Neural cell (in vitro differentiated cells): ENCODE results near the gene PPFIA1. TPM values are rescaled to one million over a fixed set of nuclear protein-coding genes. Genes with fewer than 3 reads are reported as not detected.

ENCODE experiments used
- H2AFZ ChIP-seq: fragments of 200-600, 300-800 bp; sonication (generic), shearing (Covaris generic); 2 replicates; pipeline ENCODE4 v1.6.0; 2014; ENCODE audit warnings: low read depth, mild to moderate bottlenecking, antibody characterized with exemption, low read length, moderate library complexity
- H3F3A ChIP-seq: fragments of 200-600 bp; shearing (Covaris generic); 2 replicates; pipeline ENCODE4 v1.6.1; 2016; ENCODE audit warnings: mild to moderate bottlenecking, moderate library complexity, mixed read lengths, antibody characterized with exemption, low read length; ENCODE audit not compliant: insufficient read depth, poor library complexity, severe bottlenecking
- H3K27ac ChIP-seq: fragments of 200-600, 300-800 bp; sonication (generic), shearing (Covaris generic); 2 replicates; pipeline ENCODE4 v1.5.1; 2014; ENCODE audit warnings: mild to moderate bottlenecking, low read length, moderate library complexity
- H3K27me3 ChIP-seq: fragments of 300-800, 200-600 bp; sonication (generic), shearing (Covaris generic); 2 replicates; pipeline ENCODE4 v1.6.0; 2014; ENCODE audit warnings: mild to moderate bottlenecking, low read depth, low read length, moderate library complexity; ENCODE audit not compliant: insufficient read depth
- H3K36me3 ChIP-seq: fragments of 300-800, 200-600 bp; sonication (generic), shearing (Covaris generic); 2 replicates; pipeline ENCODE4 v1.5.1; 2014; ENCODE audit warnings: mild to moderate bottlenecking, antibody characterized with exemption, low read length, moderate library complexity; ENCODE audit not compliant: insufficient read depth
- H3K4me2 ChIP-seq: fragments of 300-800, 200-600 bp; sonication (generic), shearing (Covaris generic); 2 replicates; pipeline ENCODE4 v1.6.0; 2014; ENCODE audit warnings: mild to moderate bottlenecking, low read length
- H3K4me3 ChIP-seq: fragments of 300-800, 200-600 bp; sonication (generic), shearing (Covaris generic); 2 replicates; pipeline ENCODE4 v1.5.1; 2014; ENCODE audit warnings: mild to moderate bottlenecking, low read length, moderate library complexity
- H3K79me2 ChIP-seq: fragments of 200-600 bp; shearing (Covaris generic); replicated peaks from 2 replicates; pipeline ENCODE4 v1.6.0; 2014; ENCODE audit warnings: mild to moderate bottlenecking, low read length, moderate library complexity; ENCODE audit not compliant: insufficient read depth
- H3K9ac ChIP-seq: fragments of 300-800, 200-600 bp; sonication (generic), shearing (Covaris generic); 2 replicates; pipeline ENCODE4 v1.6.1; 2016; ENCODE audit warnings: mild to moderate bottlenecking, low read length, mixed read lengths
- H3K9me2 ChIP-seq: fragments of 200-600 bp; shearing (Covaris generic); 2 replicates; pipeline ENCODE4 v1.6.1; 2016; ENCODE audit warnings: mild to moderate bottlenecking, low read length, mixed read lengths; ENCODE audit not compliant: insufficient read depth
- H3K9me3 ChIP-seq: fragments of 200-600, 300-800 bp; sonication (generic), shearing (Covaris generic); 2 replicates; pipeline ENCODE4 v1.6.1; 2016; ENCODE audit warnings: mild to moderate bottlenecking, mixed run types, low read length, moderate library complexity, mixed read lengths
- H4K20me1 ChIP-seq: fragments of 200-600 bp; shearing (Covaris generic); 2 replicates; pipeline ENCODE4 v1.6.1; 2016; ENCODE audit warnings: mild to moderate bottlenecking, mixed run types; ENCODE audit not compliant: insufficient read depth
- EP300 ChIP-seq: fragments of 450-650 bp; conservative IDR thresholded peaks from 2 replicates; pipeline ENCODE4 v1.6.1; 2014; ENCODE audit warnings: antibody characterized with exemption, mild to moderate bottlenecking, moderate library complexity; ENCODE audit not compliant: poor library complexity, severe bottlenecking
- EZH2 ChIP-seq: fragments of 200-600, 300-800 bp; shearing (Covaris generic), sonication (generic); IDR thresholded peaks from 2 replicates; pipeline ENCODE4 v1.6.1; 2014; ENCODE audit warnings: antibody characterized with exemption, low read length, borderline replicate concordance, mild to moderate bottlenecking; ENCODE audit not compliant: insufficient read depth, poor library complexity, severe bottlenecking
- MXI1 ChIP-seq: fragments of 450-650 bp; conservative IDR thresholded peaks from 2 replicates; pipeline ENCODE4 v1.6.1; 2014; ENCODE audit warnings: antibody characterized with exemption, mild to moderate bottlenecking; ENCODE audit not compliant: poor library complexity, severe bottlenecking
- POLR2AphosphoS5 ChIP-seq: IDR thresholded peaks from 2 replicates; pipeline ENCODE4 v1.6.1; 2012
- RAD21 ChIP-seq: fragments of 450-650 bp; conservative IDR thresholded peaks from 2 replicates; pipeline ENCODE4 v1.6.1; 2014; ENCODE audit warnings: antibody characterized with exemption, mild to moderate bottlenecking, moderate library complexity
- REST ChIP-seq: IDR thresholded peaks from 2 replicates; pipeline ENCODE4 v1.6.1; 2012; ENCODE audit warnings: borderline replicate concordance
- SMC3 ChIP-seq: fragments of 450-650 bp; conservative IDR thresholded peaks from 2 replicates; pipeline ENCODE4 v1.6.1; 2014; ENCODE audit warnings: antibody characterized with exemption, mild to moderate bottlenecking, moderate library complexity; ENCODE audit not compliant: poor library complexity
- TAF1 ChIP-seq: IDR thresholded peaks from 2 replicates; pipeline ENCODE4 v1.6.1; 2012; ENCODE audit warnings: low read depth
- polyA plus RNA-seq: library from polyadenylated mRNA; depleted of rRNA; stranded (reverse); fragments of >200 nt; gene quantifications from 2 replicates; pipeline ENCODE4 v1.2.3, GENCODE V29; 2014
- TF ChIP-seq, protein P1 (sequence below): fragments of 450-650 bp; IDR thresholded peaks from 2 replicates; pipeline ENCODE4 v1.5.1; 2014; ENCODE audit warnings: antibody characterized with exemption, mild to moderate bottlenecking, moderate library complexity; ENCODE audit not compliant: poor library complexity, severe bottlenecking

Gene PPFIA1
- polyA plus RNA-seq, 1 donor from 2014 or later, result 48.9 TPM

DNA sequence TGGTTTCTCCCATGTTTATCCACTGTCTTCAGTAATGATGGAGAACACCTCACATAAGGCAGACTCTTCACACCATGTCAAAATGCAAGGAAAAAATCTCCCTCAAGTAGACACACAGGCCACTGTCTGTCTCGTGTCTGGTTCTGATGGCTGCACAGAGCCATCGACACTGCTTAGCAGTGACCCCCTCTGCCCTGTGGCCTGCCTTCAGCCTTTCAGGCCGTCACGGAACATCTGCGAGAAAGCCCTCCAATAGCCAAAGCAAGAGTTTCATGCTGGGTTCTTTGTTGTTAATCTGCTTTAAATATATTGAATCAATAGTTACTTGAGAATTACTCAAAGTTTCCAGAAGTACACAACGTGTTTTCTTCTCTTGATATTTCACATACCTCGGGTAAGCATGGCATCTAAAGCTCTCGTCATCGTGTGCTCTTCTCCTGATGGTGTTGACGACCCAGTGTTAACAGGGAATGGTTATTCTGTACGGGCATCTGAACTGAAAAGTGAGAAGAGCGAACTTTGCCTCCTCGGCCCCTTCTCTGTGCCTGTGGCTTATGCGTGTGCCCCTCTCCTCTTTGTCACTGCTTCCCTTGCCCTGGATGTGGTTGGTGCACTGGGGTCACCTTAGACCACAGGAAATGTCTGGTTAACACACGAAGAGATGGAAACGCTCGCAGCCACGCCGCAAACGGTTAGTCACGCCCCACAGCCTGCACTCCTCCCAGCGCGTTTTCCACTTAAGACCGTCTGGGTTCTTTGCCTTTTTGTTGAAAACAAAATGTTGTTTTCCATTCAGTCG is 94.5 kb downstream of the PPFIA1 start:
- Histone ChIP-seq H3F3A (no peaks in the 10 kb centered on the region), H3K4me2 (no peak overlapping the region), H3K4me3 (no peak overlapping the region), H3K79me2 (no peaks in the 10 kb centered on the region), H3K9me3 (no peaks in the 10 kb centered on the region), H3K27me3 (no peaks in the 10 kb centered on the region), H2AFZ (no peak overlapping the region), H3K27ac (no peak overlapping the region), H3K9ac (no peak overlapping the region), H3K36me3 (peaks cover 11% of the 10 kb centered on the region), H4K20me1 (no peaks in the 10 kb centered on the region), H3K9me2 (no peaks in the 10 kb centered on the region)
- TF ChIP-seq EP300 (no peak), EZH2 (no peak), POLR2AphosphoS5 (no peak), REST (no peak), TAF1 (no peak), RAD21 (no peak), MXI1 (no peak)

GRCh38 chr11:70365544-70365927 is 95.0 kb downstream of the PPFIA1 start:
- no peaks in the 10 kb centered on the region for H3K79me2 ChIP-seq
- H3K9me3 ChIP-seq, result no peaks in the 10 kb centered on the region
- H3K4me2 ChIP-seq, result no peak overlapping the region
- no peaks in the 10 kb centered on the region for H3K27me3 ChIP-seq
- TF ChIP-seq EP300, result no peak
- no peak for TF ChIP-seq SMC3
- TF ChIP-seq RAD21, result no peak
- no peak for TF ChIP-seq POLR2AphosphoS5
- TF ChIP-seq MXI1, result no peak
- no peak for TF ChIP-seq TAF1
- TF ChIP-seq, protein P1, sequence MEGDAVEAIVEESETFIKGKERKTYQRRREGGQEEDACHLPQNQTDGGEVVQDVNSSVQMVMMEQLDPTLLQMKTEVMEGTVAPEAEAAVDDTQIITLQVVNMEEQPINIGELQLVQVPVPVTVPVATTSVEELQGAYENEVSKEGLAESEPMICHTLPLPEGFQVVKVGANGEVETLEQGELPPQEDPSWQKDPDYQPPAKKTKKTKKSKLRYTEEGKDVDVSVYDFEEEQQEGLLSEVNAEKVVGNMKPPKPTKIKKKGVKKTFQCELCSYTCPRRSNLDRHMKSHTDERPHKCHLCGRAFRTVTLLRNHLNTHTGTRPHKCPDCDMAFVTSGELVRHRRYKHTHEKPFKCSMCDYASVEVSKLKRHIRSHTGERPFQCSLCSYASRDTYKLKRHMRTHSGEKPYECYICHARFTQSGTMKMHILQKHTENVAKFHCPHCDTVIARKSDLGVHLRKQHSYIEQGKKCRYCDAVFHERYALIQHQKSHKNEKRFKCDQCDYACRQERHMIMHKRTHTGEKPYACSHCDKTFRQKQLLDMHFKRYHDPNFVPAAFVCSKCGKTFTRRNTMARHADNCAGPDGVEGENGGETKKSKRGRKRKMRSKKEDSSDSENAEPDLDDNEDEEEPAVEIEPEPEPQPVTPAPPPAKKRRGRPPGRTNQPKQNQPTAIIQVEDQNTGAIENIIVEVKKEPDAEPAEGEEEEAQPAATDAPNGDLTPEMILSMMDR, result no peak
- TF ChIP-seq REST, result no peak
- no peak for TF ChIP-seq EZH2
- H3K9ac ChIP-seq, result no peak overlapping the region
- no peaks in the 10 kb centered on the region for H4K20me1 ChIP-seq
- H3K4me3 ChIP-seq, result no peak overlapping the region
- peaks cover 11% of the 10 kb centered on the region for H3K36me3 ChIP-seq
- no peak overlapping the region for H3K27ac ChIP-seq
- no peaks in the 10 kb centered on the region for H3F3A ChIP-seq
- H2AFZ ChIP-seq, result no peak overlapping the region
- no peaks in the 10 kb centered on the region for H3K9me2 ChIP-seq
